ENCODE data around the gene CLK3. TPM values are rescaled to one million over a fixed set of nuclear protein-coding genes. Genes with fewer than 3 reads are reported as not detected.
"Not testable (repeated sequence)": the region's sequence is repeated elsewhere in the genome, so short reads cannot be mapped to it uniquely, and the experiment has no call there.

The CLK3 gene
- total RNA-seq, 1 donor from 2014 or later = 83.0 TPM

DNA sequence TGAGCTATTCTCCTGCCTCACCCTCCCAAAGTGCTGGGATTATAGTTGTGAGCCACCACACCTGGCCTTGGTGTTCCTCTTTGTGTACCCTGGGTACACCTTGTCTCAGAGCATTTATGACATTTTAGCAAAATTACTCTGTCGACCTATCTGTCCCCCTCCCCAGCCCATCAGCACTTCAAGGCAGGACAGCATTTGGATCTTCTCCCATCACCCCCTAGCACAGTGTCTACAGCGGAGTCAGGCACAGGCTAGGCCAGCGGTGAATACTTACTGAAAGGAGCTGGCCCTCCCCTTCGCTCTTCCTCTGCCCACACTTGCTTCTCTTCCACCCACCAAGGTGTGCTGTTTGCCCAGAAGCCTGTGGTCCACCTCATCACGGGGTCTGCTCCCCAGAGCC, 20.4 kb upstream of the CLK3 start:
- peaks cover 27% of the 10 kb centered on the region for H3K36me3 Mint-ChIP-seq
- no peak overlapping the region for H3K4me3 Mint-ChIP-seq
- no peak for DNase-seq (ENCODE audit: low spot score in 2 of 2, unreplicated experiment in 2 of 2)
- no peak overlapping the region for H3K27ac Mint-ChIP-seq
- TF ChIP-seq, protein P1, sequence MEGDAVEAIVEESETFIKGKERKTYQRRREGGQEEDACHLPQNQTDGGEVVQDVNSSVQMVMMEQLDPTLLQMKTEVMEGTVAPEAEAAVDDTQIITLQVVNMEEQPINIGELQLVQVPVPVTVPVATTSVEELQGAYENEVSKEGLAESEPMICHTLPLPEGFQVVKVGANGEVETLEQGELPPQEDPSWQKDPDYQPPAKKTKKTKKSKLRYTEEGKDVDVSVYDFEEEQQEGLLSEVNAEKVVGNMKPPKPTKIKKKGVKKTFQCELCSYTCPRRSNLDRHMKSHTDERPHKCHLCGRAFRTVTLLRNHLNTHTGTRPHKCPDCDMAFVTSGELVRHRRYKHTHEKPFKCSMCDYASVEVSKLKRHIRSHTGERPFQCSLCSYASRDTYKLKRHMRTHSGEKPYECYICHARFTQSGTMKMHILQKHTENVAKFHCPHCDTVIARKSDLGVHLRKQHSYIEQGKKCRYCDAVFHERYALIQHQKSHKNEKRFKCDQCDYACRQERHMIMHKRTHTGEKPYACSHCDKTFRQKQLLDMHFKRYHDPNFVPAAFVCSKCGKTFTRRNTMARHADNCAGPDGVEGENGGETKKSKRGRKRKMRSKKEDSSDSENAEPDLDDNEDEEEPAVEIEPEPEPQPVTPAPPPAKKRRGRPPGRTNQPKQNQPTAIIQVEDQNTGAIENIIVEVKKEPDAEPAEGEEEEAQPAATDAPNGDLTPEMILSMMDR (IDR thresholded peaks at IDR 0.05; ENCODE audit: unreplicated experiment) = no peak
- no peaks in the 10 kb centered on the region for H3K9me3 Mint-ChIP-seq
- no peaks in the 10 kb centered on the region for H3K27me3 Mint-ChIP-seq (ENCODE audit: low read depth)
- H3K4me1 Mint-ChIP-seq = peaks cover 9% of the 10 kb centered on the region

DNA sequence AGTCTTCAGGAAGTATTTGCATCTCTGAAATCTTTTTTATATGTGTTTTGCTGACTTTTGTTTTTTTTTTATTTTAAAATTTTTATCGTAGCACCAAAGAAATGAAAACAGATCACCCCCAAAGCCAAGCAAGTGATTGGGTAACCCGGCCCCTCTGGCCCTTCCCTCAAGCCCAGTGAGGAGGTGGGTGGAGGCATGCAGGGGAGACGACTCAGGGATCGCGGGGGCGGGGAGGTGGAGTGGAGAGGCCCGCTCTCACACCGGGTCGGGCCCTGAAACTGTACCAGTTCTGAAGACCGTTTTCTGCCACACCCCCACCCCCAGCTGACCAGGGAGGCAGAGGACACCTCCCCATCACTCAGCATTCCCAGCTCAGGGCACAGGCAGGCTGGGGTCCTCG, 18.9 kb upstream of the CLK3 start:
- H3K4me3 Mint-ChIP-seq; DNase-seq (ENCODE audit: low spot score in 2 of 2, unreplicated experiment in 2 of 2); H3K27me3 Mint-ChIP-seq (ENCODE audit: low read depth); H3K27ac Mint-ChIP-seq; H3K4me1 Mint-ChIP-seq; H3K9me3 Mint-ChIP-seq: not testable (repeated sequence)
- peaks cover 24% of the 10 kb centered on the region for H3K36me3 Mint-ChIP-seq

DNA sequence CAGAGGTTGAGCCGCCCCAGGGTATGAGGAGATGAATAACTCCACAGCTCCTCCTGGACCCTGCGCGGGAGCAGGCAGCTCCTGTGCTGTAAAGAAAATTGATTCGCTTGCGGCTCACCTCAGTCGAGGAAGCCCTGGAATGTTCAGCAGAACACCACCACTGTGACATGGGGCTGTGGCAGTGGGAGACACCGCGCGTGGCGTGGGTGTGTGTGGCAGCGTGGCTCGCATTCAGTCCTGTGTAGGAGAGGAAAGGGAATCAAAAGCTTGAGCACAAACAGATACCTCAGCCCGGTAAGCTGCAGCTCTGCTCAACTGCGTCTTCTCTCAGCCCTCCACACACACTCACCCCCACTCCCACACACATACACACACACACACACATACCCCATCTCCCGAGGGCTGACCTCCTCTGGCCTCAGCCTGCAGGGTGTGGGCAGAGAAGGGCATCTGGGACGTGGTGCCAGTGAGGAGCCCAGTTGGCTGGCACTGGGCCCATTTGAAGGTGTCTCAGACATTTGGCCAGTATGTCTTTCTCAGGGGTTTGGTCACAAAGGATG, 18.4 kb upstream of the CLK3 start:
- H3K4me1 Mint-ChIP-seq; DNase-seq (ENCODE audit: low spot score in 2 of 2, unreplicated experiment in 2 of 2); H3K9me3 Mint-ChIP-seq; H3K27ac Mint-ChIP-seq; H3K27me3 Mint-ChIP-seq (ENCODE audit: low read depth); H3K4me3 Mint-ChIP-seq: not testable (repeated sequence)
- H3K36me3 Mint-ChIP-seq = peaks cover 24% of the 10 kb centered on the region

DNA sequence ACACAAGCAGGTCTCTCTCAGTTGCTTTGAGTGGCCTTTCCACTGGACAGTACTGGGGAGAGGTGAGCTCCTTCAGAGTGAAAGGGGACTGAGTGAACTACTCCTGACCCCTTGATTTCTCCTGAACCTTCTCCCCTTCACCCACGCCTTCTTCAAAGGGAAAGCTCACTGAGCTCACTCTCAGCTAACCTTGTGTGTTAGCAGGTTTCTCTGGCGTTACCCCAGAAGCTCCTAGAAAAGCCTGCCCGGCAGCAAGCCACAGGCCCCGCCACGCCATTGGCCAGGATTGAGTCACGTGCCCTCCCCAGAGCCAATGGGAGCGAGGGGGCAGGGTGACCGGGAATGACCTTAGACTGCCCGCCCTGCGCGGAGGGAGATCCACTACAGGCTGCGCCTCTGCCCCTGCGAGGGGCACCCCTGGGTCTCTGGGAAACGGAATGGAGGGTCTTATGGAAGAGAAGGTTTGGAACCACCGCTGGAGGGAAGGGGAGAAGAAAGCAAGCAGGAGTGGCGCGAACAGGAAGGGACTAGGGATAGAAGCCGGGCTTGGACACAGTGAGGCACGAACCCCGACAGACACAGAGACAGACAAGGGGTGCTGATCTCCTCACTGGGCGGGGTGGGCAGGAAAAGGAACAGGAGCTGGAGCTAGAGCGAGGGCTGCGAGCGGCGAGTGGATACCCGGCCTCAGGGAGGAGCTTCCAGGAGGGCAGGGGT, 17.4 kb upstream of the CLK3 start:
- Mint-ChIP-seq H3K4me1 (peaks cover 9% of the 10 kb centered on the region), H3K27me3 (ENCODE audit: low read depth) (no peaks in the 10 kb centered on the region), H3K36me3 (peaks cover 18% of the 10 kb centered on the region), H3K4me3 (peak overlapping the region; percentile 67), H3K27ac (peak overlapping the region; percentile 77), H3K9me3 (no peaks in the 10 kb centered on the region)
- DNase-seq (ENCODE audit: low spot score in 2 of 2, unreplicated experiment in 2 of 2) = no peak
- TF ChIP-seq, protein P1 (IDR thresholded peaks at IDR 0.05; ENCODE audit: unreplicated experiment) = no peak

DNA sequence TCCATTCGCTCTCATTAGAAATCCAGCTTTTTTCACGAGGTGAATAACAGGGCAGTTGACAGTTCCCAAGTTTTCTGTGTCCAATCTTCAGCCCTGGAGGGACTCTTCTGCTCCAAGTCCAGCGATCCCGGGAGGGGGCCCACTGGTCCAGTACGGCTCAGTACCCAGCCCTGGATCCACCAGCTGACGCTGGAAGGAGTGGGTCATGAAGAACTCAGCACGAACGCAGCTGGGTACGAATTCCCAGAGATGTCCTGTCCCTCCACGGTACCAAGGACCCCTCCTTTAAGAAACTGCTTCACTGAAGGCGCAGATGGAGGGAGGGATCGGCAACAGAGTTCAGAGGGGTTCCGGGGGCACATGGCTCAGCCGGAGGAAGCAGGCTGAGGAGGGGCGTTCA, 16.5 kb upstream of the CLK3 start:
- Mint-ChIP-seq H3K4me1 (peaks cover 9% of the 10 kb centered on the region), H3K27ac (no peak overlapping the region), H3K36me3 (peaks cover 14% of the 10 kb centered on the region), H3K27me3 (ENCODE audit: low read depth) (no peaks in the 10 kb centered on the region), H3K9me3 (no peaks in the 10 kb centered on the region), H3K4me3 (no peak overlapping the region)
- no peak for DNase-seq (ENCODE audit: low spot score in 2 of 2, unreplicated experiment in 2 of 2)
- TF ChIP-seq, protein P1 (IDR thresholded peaks at IDR 0.05; ENCODE audit: unreplicated experiment) = no peak

DNA sequence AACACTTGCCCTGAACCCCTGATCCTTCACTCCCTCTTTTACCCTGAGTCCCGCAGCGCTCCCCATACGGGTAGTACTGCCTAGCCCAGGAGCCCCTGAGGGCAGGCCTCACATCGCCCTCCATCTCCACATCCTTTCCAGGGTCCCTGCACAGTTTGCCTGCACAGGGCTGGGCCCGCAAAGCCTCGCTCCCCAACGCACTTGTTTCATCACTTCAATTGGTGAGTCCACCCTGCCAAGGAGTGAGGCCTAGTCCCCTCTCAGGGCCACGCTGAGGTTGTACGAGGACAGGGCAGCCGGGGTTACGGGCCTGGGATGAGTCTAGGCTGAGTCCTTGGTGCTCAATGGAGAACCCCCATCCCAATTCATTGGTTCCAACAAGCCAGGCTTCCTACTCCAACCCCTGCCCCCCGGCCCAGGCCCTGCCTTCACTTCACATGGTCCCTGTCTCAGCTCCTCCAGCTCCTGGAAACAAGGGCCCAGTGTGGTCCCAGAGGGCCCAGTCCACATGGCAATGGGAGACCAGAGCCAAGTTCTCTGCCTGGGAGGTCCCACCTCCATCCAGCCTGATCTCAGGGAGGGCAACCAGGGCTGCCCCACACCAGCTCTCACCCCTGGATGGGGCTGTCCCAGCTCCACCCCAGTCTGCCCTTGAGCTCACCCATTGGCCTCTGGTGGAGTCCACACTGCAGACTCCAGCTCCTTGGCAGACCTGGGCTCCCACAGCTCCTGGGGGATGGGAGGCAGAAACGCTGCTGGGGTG, 12.4 kb upstream of the CLK3 start:
- Mint-ChIP-seq H3K4me3 (no peak overlapping the region), H3K27ac (no peak overlapping the region), H3K4me1 (peaks cover 5% of the 10 kb centered on the region), H3K27me3 (ENCODE audit: low read depth) (peaks cover 2% of the 10 kb centered on the region), H3K36me3 (peaks cover 5% of the 10 kb centered on the region), H3K9me3 (no peaks in the 10 kb centered on the region)
- no peak for DNase-seq (ENCODE audit: low spot score in 2 of 2, unreplicated experiment in 2 of 2)
- TF ChIP-seq, protein P1 (IDR thresholded peaks at IDR 0.05; ENCODE audit: unreplicated experiment) = no peak
